Aorta (tissue), 5 donors: ENCODE data around the gene MTF2. TPM values are rescaled to one million over a fixed set of nuclear protein-coding genes. Genes with fewer than 3 reads are reported as not detected.

ENCODE experiments used
- ATAC-seq: fragments of 200-7000 bp; cut with Tn5 transposase; one replicate; pipeline ENCODE4 v1.9.1; 2022; ENCODE audit warnings: moderate library complexity; ENCODE audit not compliant: low FRiP score
- DNase-seq, 2 donors: peaks; one replicate each; pipeline ENCODE4 v3.0.0-alpha.2; 2020
- H3K27ac ChIP-seq, 2 donors: one replicate each; pipeline ENCODE4 v1.5.1; 2013; ENCODE audit warnings: low read length in 2 of 2, mild to moderate bottlenecking in 2 of 2, moderate library complexity in 2 of 2, control low read depth in 1 of 2, inconsistent platforms in 1 of 2, low read depth in 1 of 2
- H3K27me3 ChIP-seq, 2 donors: one replicate each; pipeline ENCODE4 v1.6.1; 2013; ENCODE audit warnings: control low read depth in 1 of 2, low read length in 1 of 2, mild to moderate bottlenecking in 1 of 2, moderate library complexity in 1 of 2; ENCODE audit not compliant: insufficient read depth in 2 of 2, control insufficient read depth in 1 of 2
- H3K36me3 ChIP-seq, 2 donors: one replicate each; pipeline ENCODE4 v1.6.1; 2013; ENCODE audit warnings: control low read depth in 1 of 2, low read length in 1 of 2, mild to moderate bottlenecking in 1 of 2; ENCODE audit not compliant: insufficient read depth in 2 of 2, control insufficient read depth in 1 of 2
- H3K4me1 ChIP-seq, 2 donors: one replicate each; pipeline ENCODE4 v1.6.1; 2013; ENCODE audit warnings: low read length in 2 of 2, control low read depth in 1 of 2, mild to moderate bottlenecking in 1 of 2, moderate library complexity in 1 of 2; ENCODE audit not compliant: insufficient read depth in 2 of 2, control insufficient read depth in 1 of 2
- H3K4me3 ChIP-seq, 2 donors: one replicate each; pipeline ENCODE4 v1.5.1; 2013; ENCODE audit warnings: low read length in 2 of 2, control low read depth in 1 of 2, mild to moderate bottlenecking in 1 of 2
- H3K9me3 ChIP-seq: one replicate; pipeline ENCODE4 v1.6.1; 2013; ENCODE audit warnings: mild to moderate bottlenecking, low read length; ENCODE audit not compliant: control insufficient read depth
- WGBS, 2 donors: extraction: QIAGEN DNeasy Blood & Tissue Kit; methylation state at CpG; one replicate each; pipeline ENCODE4 v1.1.7; 2013; 5-methylcytosine and 5-hydroxymethylcytosine counted together
- intact Hi-C, 2 donors: fragments of 100-400 bp; cut with DNase I; formaldehyde crosslinking; loops; one replicate each; pipeline versions ENCODE4 v1.14.2 to v1.15.0; 2022
- polyA plus RNA-seq, 2 donors: library from polyadenylated mRNA; stranded (reverse); fragments of 200-250 nt; gene quantifications; one replicate each; pipeline ENCODE4 v1.2.3, GENCODE V29; 2013
- total RNA-seq, 2 donors: library from RNA; stranded (reverse); fragmentation: NEBNext Ultra II Directional; extraction: Animal tissue kit (Norgen Biotek cat#: 25700); gene quantifications; one replicate each; pipeline ENCODE4 v1.2.1, GENCODE V29; 2021
- donor health status: healthy with polysubstance abuse.
- donor health status: Bipolar disorder and iron deficiency.
- donor health status: DM: no; HTN: no; CAD: no.
- donor health status: DM: no; HTN: no; CAD: no.
- donor health status: DM: yes; HTN: yes; CAD: no.

MTF2 gene
- total and polyA plus RNA-seq, 4 donors = 6.6 to 32.7 (median 13.1) TPM

GRCh38 chr1:93042187-93043056 is 36.7 kb upstream of the MTF2 start:
- H3K27ac ChIP-seq = no peak overlapping the region

GRCh38 chr1:93043057-93043557 is 36.0 kb upstream of the MTF2 start:
- Histone ChIP-seq H3K4me3 (no peak overlapping the region), H3K27ac (no peak overlapping the region), H3K27me3 (no peaks in the 10 kb centered on the region), H3K4me1 (no peaks in the 10 kb centered on the region), H3K36me3 (no peaks in the 10 kb centered on the region), H3K9me3 (no peaks in the 10 kb centered on the region)
- WGBS, 2 donors = 92 to 97% methylated on average over 4 of the region's 4 CpGs
- intact Hi-C loops = no loop called here
- no peak for DNase-seq
- no peak for ATAC-seq

More at GRCh38 chr1:93042187-93043056, 36.7 kb upstream of the MTF2 start:
- no peak for DNase-seq
- H3K4me3 ChIP-seq = no peak overlapping the region
- H3K9me3 ChIP-seq = no peaks in the 10 kb centered on the region
- H3K27me3 ChIP-seq = no peaks in the 10 kb centered on the region
- no peak for ATAC-seq
- intact Hi-C loops = no loop called here
- no peaks in the 10 kb centered on the region for H3K4me1 ChIP-seq
- 62 to 63% methylated on average over 10 of the region's 10 CpGs for WGBS, 2 donors
- no peaks in the 10 kb centered on the region for H3K36me3 ChIP-seq

- no peaks in the 10 kb centered on the region for H3K9me3 ChIP-seq
- H3K4me3 ChIP-seq = no peak overlapping the region
- intact Hi-C loops = no loop called here
- no peaks in the 10 kb centered on the region for H3K36me3 ChIP-seq
- no peak overlapping the region for H3K27ac ChIP-seq
- DNase-seq (no peak), ATAC-seq (no peak)
- H3K4me1 ChIP-seq = no peaks in the 10 kb centered on the region
- WGBS, 2 donors = 50 to 55% methylated on average over 3 of the region's 3 CpGs
- H3K27me3 ChIP-seq = no peaks in the 10 kb centered on the region
Observed at GRCh38 chr1:93047618-93048017, 31.5 kb upstream of the MTF2 start.

DNA sequence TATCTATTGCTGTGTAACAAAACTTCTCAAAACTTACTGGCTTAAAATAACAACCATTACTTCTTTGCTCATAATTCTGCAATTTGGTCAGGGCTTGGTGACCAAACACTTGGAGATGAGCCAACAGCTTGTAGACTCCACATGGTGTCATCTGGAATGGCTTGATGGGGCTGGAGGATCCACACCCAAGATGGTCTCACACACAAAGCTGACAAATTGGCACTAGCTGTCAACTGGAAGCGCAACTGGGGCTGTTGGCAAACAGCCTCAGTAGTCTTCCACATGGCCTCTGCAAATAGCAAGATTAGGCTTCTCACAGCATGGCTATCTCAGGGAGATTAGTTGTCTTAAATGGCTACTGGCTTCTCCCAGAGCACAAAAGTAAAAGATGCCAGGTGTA is 27.1 kb upstream of the MTF2 start:
- DNase-seq (no peak), ATAC-seq (no peak)
- no peaks in the 10 kb centered on the region for H3K4me1 ChIP-seq
- H3K36me3 ChIP-seq = no peaks in the 10 kb centered on the region
- WGBS, 2 donors = 37 to 51% methylated on average over 1 of the region's 1 CpG
- H3K27ac ChIP-seq = no peak overlapping the region
- H3K9me3 ChIP-seq = no peaks in the 10 kb centered on the region
- H3K4me3 ChIP-seq = no peak overlapping the region
- H3K27me3 ChIP-seq = no peaks in the 10 kb centered on the region
- intact Hi-C loops = no loop called here

GRCh38 chr1:93056214-93056613 is 22.9 kb upstream of the MTF2 start:
- ATAC-seq (no peak), DNase-seq (no peak)
- Histone ChIP-seq H3K4me1 (no peaks in the 10 kb centered on the region), H3K27me3 (no peaks in the 10 kb centered on the region), H3K27ac (no peak overlapping the region), H3K4me3 (no peak overlapping the region), H3K36me3 (no peaks in the 10 kb centered on the region), H3K9me3 (no peaks in the 10 kb centered on the region)
- 26 to 29% methylated on average over 4 of the region's 4 CpGs for WGBS, 2 donors
- intact Hi-C loops = no loop called here

DNA sequence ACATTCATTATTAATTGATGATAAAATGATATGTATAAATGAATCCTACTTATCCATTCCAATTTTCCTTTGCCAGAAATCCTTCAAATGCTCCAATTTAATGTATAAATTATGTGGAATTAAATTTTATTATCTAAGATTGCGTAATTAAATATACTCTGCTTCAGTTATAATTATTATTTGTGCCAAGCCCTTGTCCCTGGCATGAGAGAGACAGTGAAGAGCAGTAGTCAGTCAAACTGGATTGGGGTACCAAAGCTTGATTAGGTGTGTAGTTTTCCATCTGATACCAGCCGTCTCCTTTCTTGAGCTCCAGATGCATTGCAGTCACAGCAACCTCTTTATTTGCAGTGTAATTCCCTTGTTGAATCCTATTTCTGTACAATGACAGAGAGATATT is 22.4 kb upstream of the MTF2 start:
- Histone ChIP-seq H3K36me3 (no peaks in the 10 kb centered on the region), H3K4me3 (no peak overlapping the region), H3K27ac (no peak overlapping the region), H3K4me1 (no peaks in the 10 kb centered on the region), H3K27me3 (no peaks in the 10 kb centered on the region), H3K9me3 (no peaks in the 10 kb centered on the region)
- ATAC-seq (no peak), DNase-seq (no peak)
- intact Hi-C loops = no loop called here
- 76 to 82% methylated on average over 2 of the region's 2 CpGs for WGBS, 2 donors

DNA sequence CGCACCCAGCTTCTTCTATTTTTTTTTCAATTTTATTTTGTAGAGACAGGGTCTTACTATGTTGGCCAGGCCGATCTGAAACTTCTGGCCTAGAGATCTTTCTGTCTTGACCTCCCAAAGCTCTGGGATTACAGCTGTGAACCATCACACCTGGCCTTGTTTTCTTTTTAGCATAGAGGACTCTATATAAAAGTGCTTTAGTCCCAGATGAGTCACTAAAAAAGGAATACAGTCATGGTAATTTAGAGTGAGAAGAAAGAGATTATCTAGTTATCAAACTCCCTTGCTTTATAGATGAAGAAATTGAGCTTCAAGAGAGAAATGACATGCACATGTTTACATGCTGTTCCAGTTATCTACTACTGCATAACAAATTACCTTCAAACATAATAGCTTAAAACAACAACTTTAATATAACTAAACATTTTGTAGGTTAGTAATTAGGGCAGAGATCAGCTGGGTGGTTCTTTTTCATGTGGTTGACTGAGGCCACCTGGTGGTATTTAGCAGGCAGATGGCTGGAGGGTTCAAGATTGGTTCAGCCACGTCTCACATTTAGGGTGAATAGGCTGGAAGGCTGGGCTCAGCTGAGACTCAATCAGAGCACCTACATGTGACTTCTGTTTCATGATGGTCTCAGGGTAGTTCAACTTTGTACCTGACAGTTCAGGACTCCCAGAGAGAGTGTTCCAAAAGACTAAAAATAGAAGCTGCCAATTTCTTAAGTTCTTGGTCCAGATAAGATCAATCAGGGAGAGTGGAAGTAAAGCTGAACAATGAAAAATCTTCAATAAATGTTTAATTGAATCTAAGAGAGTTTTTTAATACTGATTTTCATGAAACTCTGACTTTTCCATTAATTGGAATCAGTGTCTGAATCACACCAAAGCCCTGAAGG is 16.9 kb upstream of the MTF2 start:
- H3K36me3 ChIP-seq = no peaks in the 10 kb centered on the region
- no peaks in the 10 kb centered on the region for H3K4me1 ChIP-seq
- ATAC-seq (no peak), DNase-seq (no peak)
- H3K9me3 ChIP-seq = no peaks in the 10 kb centered on the region
- H3K27me3 ChIP-seq = no peaks in the 10 kb centered on the region
- intact Hi-C loops = no loop called here
- no peak overlapping the region for H3K27ac ChIP-seq
- WGBS, 2 donors = 67 to 69% methylated on average over 3 of the region's 3 CpGs
- H3K4me3 ChIP-seq = no peak overlapping the region

DNA sequence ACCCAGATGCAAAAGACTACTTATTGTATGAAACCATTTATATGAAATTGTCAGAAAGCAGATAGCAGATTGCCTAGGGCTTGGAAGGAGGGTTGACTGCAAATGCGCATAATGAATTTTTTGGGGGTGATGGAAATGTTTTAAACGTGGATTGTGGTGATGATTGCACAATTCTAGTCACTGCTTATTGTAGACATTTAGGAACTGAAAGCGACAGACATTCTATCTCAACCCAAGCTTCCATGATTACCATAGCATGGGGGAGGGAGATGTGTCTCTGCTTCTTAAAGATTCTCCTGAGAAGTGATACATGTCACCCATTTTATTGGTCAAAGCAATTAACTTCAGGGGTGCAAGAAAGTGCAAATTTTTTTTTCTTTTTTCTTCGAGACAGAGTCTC is 2.8 kb upstream of the MTF2 start:
- Histone ChIP-seq H3K4me3 (no peak overlapping the region), H3K4me1 (no peaks in the 10 kb centered on the region), H3K36me3 (no peaks in the 10 kb centered on the region), H3K27ac (no peak overlapping the region), H3K27me3 (no peaks in the 10 kb centered on the region), H3K9me3 (no peaks in the 10 kb centered on the region)
- intact Hi-C loops = loop anchor here in 1 of 2 donors (5.0 kb wide), 1 partner anchor 106 kb away; the partner anchor contains the start of genes CCDC18 and TMED5
- ATAC-seq (no peak), DNase-seq (no peak)
- WGBS, 2 donors = 79 to 83% methylated on average over 4 of the region's 4 CpGs
